Measurements from ENCODE around the gene CRYL1. TPM values are rescaled to one million over a fixed set of nuclear protein-coding genes. Genes with fewer than 3 reads are reported as not detected.

The CRYL1 gene
- total and polyA plus RNA-seq, 2 of the 8 experiments (the other 6 are each of a cell fraction or from before 2014, with no cell fraction given) = 1.9 to 6.4 TPM

GRCh38 chr13:20393273-20394168 is 132.1 kb downstream of the CRYL1 start:
- FAIRE-seq = peak; percentile 55
- POLR2A ChIA-PET (ENCODE audit: partially characterized antibody) = no interaction called here
- WGBS, 2 experiments (ENCODE audit: extremely low coverage in 1 of 2, insufficient coverage in 1 of 2, insufficient read length in 1 of 2, insufficient replicate concordance in 2 of 2, low coverage in 1 of 2, low lambda C conversion rate in 2 of 2, missing lambda C conversion rate in 1 of 2) = 92 to 100% methylated on average over 6 to 10 of the region's 10 CpGs

More at GRCh38 chr13:20393273-20394168, 132.1 kb downstream of the CRYL1 start:
- H3K14ac ChIP-seq (ENCODE audit: insufficient read length) = no peak overlapping the region
- no peaks in the 10 kb centered on the region; a peak in 1 of 8 replicates for H3K36me3 ChIP-seq (ENCODE audit: control insufficient read depth in 2 of 4, insufficient read depth in 4 of 4, low read length in 3 of 4)
- H3K27me3 ChIP-seq (replicated peaks in 1 of 4; ENCODE audit: control insufficient read depth in 3 of 4, extremely low read depth in 1 of 4, insufficient read depth in 3 of 4, low read length in 3 of 4) = no peaks in the 10 kb centered on the region
- H3K56ac ChIP-seq (replicated peaks; ENCODE audit: insufficient read length, low read depth, low read length) = peak overlapping the region; percentile 96
- peak overlapping the region; percentile 93 for H2BK15ac ChIP-seq (ENCODE audit: low read length)
- H2AFZ ChIP-seq (ENCODE audit: low read length) = no peak overlapping the region
- H3K23me2 ChIP-seq (ENCODE audit: low read depth, low read length) = peaks cover 26% of the 10 kb centered on the region
- 0 out of 2 replicates have a peak overlapping the region, but pooled peaks have one; percentile 6 for H2BK5ac ChIP-seq (ENCODE audit: low read depth, low read length)
- no peaks in the 10 kb centered on the region for H3K79me1 ChIP-seq (ENCODE audit: low read depth, low read length)
- H3K4ac ChIP-seq (replicated peaks; ENCODE audit: insufficient read length, low read depth, low read length) = peak overlapping the region; percentile 95
- H3K4me1 ChIP-seq (replicated peaks in 1 of 4; ENCODE audit: control insufficient read depth in 3 of 4, insufficient read depth in 4 of 4, low read length in 3 of 4) = peaks cover 0 to 3% (median 0%) of the 10 kb centered on the region in 4 experiments; a peak in 1 of 7 replicates
- peak overlapping the region; percentile 76 for H4K91ac ChIP-seq (replicated peaks; ENCODE audit: insufficient read length, low read length)
- no peak overlapping the region for H3K4me2 ChIP-seq (ENCODE audit: insufficient read depth in 1 of 2, low read depth in 2 of 2, low read length in 2 of 2)
- no peaks in the 10 kb centered on the region; a peak in 1 of 4 replicates for H3K9me3 ChIP-seq (ENCODE audit: insufficient read depth in 2 of 2, low read depth in 1 of 2, low read length in 1 of 2)
- peak; percentile 25 for TF ChIP-seq RNF2 (IDR thresholded peaks at IDR 0.05; ENCODE audit: borderline replicate concordance, low read depth, low read length, missing control alignments, poor library complexity, severe bottlenecking)
- TF ChIP-seq CBX8 (IDR thresholded peaks at IDR 0.05; ENCODE audit: borderline replicate concordance, low read depth, low read length) = 0 out of 2 replicates have a peak, but pooled peaks have one; percentile 58
- TF ChIP-seq RAD21 (IDR thresholded peaks at IDR 0.05 in 1 of 2, conservative IDR thresholded peaks at IDR 0.05 in 1 of 2; ENCODE audit: low read depth in 2 of 2, low read length in 2 of 2) = no peak
- no peak overlapping the region for H2BK120ac ChIP-seq (replicated peaks; ENCODE audit: low read depth, low read length)
- no peak overlapping the region for H3K18ac ChIP-seq (ENCODE audit: extremely low read depth, low read length)
- peak overlapping the region; percentile 92; the same call in 1 of the 2 replicates for H2BK12ac ChIP-seq (ENCODE audit: low read depth, low read length)
- no peak overlapping the region for H3K4me3 ChIP-seq (ENCODE audit: extremely low read depth in 1 of 4, insufficient read depth in 2 of 4, low read depth in 3 of 4, low read length in 4 of 4)
- H3K9ac ChIP-seq (replicated peaks in 1 of 4; ENCODE audit: extremely low read depth in 1 of 4, low read depth in 3 of 4, low read length in 3 of 4) = no peak overlapping the region; a peak in 1 of 7 replicates
- no peak overlapping the region for H4K5ac ChIP-seq (ENCODE audit: insufficient read length, low read depth, low read length)
- H3K79me2 ChIP-seq (ENCODE audit: control insufficient read depth in 1 of 2, insufficient read depth in 2 of 2, low read length in 2 of 2) = no peaks in the 10 kb centered on the region
- H4K20me1 ChIP-seq (replicated peaks in 1 of 2; ENCODE audit: control insufficient read depth in 1 of 2, insufficient read depth in 2 of 2, low read length in 2 of 2) = peaks cover 0 to 22% of the 10 kb centered on the region in 2 experiments
- H4K8ac ChIP-seq (ENCODE audit: extremely low read depth, insufficient read depth, low read length) = no peak overlapping the region
- no peak for DNase-seq (ENCODE audit: low read depth in 1 of 2, low spot score in 2 of 2)
- H2BK20ac ChIP-seq (ENCODE audit: low read length) = peak overlapping the region; percentile 63
- H3K27ac ChIP-seq (ENCODE audit: low read depth, low read length) = no peak overlapping the region
- peak overlapping the region; percentile 61 for H2AK5ac ChIP-seq (ENCODE audit: low read depth, low read length)
- CTCF ChIA-PET (ENCODE audit: partially characterized antibody) = no interaction called here
- no peak overlapping the region for H3K23ac ChIP-seq (ENCODE audit: insufficient read length)
